NCI-H128 (cell line): ENCODE data around the gene SLC16A2.

Experiments used
- DNase-seq: peaks from one replicate; lab custom pipeline; 2025; ENCODE audit not compliant: unreplicated experiment; lab: John Stamatoyannopoulos, UW

SLC16A2 gene

GRCh38 chrX:74421036-74421739 lies at the start of gene SLC16A2:
SLC16A2 (plus strand) TSS chrX:74421493; CDS start chrX:74421638, 145 bp downstream.
- no peak for DNase-seq

GRCh38 chrX:74372272-74372671 lies 49.0 kb upstream of the SLC16A2 start:
- no peak for DNase-seq

GRCh38 chrX:74377282-74377681 lies 44.0 kb upstream of the SLC16A2 start:
- no peak for DNase-seq

- DNase-seq: peak; percentile 25
Observed at GRCh38 chrX:74382613-74383012, 38.7 kb upstream of the SLC16A2 start.

- DNase-seq: peak; percentile 45
Observed at GRCh38 chrX:74383611-74384010, 37.7 kb upstream of the SLC16A2 start.

- DNase-seq: no peak
Observed at GRCh38 chrX:74389016-74389722, 32.1 kb upstream of the SLC16A2 start.

- no peak for DNase-seq
Observed at GRCh38 chrX:74395556-74395955, 25.7 kb upstream of the SLC16A2 start.

- DNase-seq: no peak
Observed at GRCh38 chrX:74405973-74406489, 15.3 kb upstream of the SLC16A2 start.

- DNase-seq: no peak
Observed at GRCh38 chrX:74408304-74408703, 13.0 kb upstream of the SLC16A2 start.

GRCh38 chrX:74419864-74420195 lies 1.5 kb upstream of the SLC16A2 start:
- DNase-seq: no peak

GRCh38 chrX:74420196-74421035 lies 877 bp upstream of the SLC16A2 start:
- no peak for DNase-seq

- no peak for DNase-seq
Observed at GRCh38 chrX:74421740-74422352, 553 bp downstream of the SLC16A2 start.

- DNase-seq: peak; percentile 1
Observed at GRCh38 chrX:74422576-74423288, 1.4 kb downstream of the SLC16A2 start.

GRCh38 chrX:74423289-74423998 lies 2.2 kb downstream of the SLC16A2 start:
- no peak for DNase-seq

- DNase-seq: no peak
Observed at GRCh38 chrX:74426071-74426470, 4.8 kb downstream of the SLC16A2 start.

- no peak for DNase-seq
Observed at GRCh38 chrX:74426615-74427014, 5.3 kb downstream of the SLC16A2 start.

GRCh38 chrX:74431797-74432196 lies 10.5 kb downstream of the SLC16A2 start:
- DNase-seq: no peak

GRCh38 chrX:74434336-74434735 lies 13.0 kb downstream of the SLC16A2 start:
- no peak for DNase-seq

- no peak for DNase-seq
Observed at GRCh38 chrX:74437530-74437929, 16.2 kb downstream of the SLC16A2 start.

- DNase-seq: no peak
Observed at GRCh38 chrX:74438764-74439163, 17.5 kb downstream of the SLC16A2 start.
